ENCODE measurements around the gene PNMA5.
"Not testable (repeated sequence)": the region's sequence is repeated elsewhere in the genome, so short reads cannot be mapped to it uniquely, and the experiment has no call there.

The PNMA5 gene

DNA sequence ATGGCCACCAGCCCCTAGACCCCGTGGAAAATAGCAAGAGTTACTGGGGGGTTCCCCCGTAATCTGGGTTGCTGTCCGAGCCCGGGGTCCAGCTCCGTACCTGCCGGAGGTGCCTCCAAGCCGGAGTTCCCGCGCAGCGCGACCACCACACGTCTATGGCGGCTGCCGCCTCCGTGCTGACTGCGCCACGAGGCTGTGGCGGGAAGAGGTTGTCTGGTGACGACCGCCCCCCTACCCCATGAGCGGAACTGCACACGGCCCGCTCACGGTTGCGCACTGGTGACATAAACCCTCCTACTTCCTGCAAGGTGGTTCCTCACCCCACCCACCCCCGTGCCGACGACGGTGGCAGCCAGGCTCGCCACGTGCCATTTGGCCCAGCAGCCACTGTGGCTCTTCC lies at the start of gene PNMA5:
TSS of gene PNMA5 (minus strand) at position 184 of the 400 bp plus-strand sequence. CDS start 2,518 bp downstream, outside the sequence.
- no peak for DNase-seq

DNA sequence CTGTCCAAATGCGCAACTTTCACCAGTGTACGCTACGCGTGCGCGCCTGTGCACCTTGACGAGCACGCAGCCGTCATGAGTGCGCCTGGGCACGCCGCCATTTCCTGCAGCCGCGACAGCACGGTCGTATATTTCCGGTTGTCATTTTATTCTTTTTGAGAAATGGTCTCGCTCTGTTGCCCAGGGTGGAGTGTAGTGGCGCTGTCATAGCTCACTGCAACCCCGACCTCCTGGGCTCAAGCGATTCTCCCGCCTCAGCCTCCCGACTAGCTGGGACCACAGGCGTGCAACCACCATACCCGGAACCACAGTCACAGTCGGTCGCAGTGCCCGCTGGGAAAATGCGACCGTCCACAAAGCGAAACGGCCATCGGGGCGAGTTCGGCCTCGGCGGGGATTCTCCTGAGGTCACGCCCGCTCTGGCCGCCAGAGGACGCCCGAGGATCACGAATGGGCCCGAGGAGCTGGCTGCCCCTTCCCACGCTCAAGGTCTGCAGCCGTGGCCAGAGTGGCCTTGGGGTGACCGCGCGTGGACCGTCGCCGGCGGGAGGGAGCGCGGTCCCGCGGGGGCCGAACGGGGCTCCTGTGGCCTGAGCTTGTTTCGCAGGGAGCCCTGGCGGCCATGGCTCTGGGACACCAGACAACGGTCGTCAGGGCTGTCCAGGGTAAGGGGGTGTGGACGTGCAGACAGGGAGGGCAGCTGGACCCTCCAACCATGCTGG lies 38.6 kb upstream of the PNMA5 start:
- peak; percentile 84 for DNase-seq

DNA sequence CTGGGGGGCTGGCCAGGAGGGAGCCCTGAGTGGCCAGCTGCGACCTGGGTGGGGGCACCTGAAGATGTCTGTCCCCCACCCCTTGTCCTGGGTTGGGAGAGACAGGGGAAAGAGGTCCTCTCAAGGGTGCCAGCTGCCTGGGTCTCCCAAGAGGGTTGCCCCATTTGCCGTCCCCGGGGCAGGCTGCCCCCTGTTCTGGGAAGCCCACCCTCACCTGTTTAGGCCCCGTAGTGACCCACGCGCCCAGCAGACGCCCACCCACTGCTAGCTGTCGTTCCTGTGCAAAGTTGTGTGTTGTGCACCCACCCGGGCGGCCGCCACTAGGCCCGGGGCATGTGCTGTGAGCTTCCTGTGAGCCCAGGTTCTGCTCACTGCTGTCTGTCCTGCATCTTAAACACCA lies 36.9 kb upstream of the PNMA5 start:
- no peak for DNase-seq

DNA sequence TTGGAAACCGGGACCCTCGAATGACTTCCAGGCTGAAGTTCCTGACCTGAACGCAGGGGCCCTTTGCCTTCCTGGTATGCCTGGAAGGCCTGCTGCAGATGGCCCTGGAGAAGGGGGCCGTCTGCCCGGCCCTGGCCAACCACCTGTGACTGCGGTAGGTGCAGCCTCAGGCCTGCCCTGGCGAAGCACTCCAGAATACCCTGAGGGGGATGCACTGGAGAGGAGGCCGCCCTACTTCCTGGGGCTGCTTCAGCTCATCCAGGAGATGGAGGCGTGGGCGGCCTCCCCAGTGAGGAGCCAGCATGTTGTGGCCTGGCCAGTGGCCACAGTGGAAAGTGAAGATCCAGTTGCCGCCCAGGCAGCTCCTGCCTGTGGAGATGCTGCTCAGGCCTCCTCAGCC lies 36.0 kb upstream of the PNMA5 start:
- DNase-seq = no peak

DNA sequence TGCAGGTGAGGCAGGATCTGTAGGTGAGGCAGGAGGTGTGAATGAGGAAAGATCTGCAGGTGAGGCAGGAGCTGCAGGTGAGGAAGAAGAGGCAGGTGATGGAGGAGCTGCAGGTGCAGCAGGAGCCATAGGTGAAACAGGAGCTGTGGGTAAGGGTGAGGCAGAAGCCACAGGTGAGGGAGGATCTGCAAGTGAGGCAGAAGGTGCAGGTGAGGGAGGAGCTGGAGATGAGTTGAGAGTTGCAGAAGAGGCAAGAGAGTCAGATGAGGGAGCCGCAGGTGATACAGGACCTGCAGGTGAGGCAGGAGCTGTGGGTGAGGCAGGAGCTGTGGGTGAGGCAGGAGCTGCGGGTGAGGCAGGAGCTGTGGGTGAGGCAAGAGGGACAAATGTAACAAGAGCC lies 35.2 kb upstream of the PNMA5 start:
- no peak for DNase-seq

DNA sequence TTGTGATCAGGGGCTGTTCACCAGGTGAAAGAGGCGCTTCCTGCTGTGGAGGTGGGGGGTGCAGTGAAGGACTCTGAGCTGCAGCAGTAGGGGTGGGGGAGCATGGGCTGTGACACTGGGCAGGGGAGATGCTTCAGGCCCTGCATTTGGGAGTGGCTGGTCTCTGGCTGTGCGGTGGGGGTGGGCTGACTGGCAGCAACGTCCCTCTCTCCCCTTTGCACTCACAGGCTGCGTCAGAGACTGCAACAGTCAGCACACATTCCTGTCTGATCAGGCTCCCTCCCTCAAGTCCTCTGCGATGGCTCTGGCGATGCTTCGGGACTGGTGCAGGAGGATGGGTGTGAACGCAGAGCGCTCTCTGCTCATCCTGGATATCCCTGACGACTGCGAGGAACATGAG lies 34.6 kb upstream of the PNMA5 start:
- DNase-seq = not testable (repeated sequence)

DNA sequence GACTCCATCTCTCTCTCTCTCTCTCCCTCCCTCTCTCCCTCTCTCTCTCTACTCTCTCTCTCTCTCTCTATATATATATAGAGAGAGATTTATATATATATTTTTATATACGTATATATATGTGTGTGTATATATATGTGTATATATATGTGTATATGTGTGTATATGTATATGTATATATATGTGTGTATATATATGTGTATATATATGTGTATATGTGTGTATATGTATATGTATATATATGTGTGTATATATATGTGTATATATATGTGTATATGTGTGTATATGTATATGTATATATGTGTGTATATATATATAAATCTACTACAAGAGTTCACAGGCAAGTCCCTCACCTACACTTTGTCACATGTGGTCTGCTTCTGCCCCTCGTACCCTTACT lies 32.6 kb upstream of the PNMA5 start:
- DNase-seq = not testable (repeated sequence)

DNA sequence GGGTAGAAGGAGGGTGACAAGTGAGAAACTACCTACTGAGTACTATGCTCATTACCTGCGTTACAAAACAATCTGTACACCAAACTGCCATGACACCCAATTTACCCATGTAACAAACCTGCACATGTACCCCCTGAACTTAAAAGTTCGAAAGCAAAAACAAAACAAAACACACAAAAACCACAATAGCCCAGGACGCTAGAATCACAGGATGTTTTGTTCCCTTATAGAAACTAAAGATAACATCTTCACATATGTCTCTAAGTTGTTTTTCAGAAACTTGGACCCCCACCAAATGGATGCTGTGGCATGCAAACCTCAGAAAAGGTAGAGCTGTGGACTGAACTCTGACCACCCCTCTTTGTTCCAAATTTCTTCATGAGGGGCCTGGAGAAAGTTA lies 25.2 kb upstream of the PNMA5 start:
- no peak for DNase-seq

DNA sequence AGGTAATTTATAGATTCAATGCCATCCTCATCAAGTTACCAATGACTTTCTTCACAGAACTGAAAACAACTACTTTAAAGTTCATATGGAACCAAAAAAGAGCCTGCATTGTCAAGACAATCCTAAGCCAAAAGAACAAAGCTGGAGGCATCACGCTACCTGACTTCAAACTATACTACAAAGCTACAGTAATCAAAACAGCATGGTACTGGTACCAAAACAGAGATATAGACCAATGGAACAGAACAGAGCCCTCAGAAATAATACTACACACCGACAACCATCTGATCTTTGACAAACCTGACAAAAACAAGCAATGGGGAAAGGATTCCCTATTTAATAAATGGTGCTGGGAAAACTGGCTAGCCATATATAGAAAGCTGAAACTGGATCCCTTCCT lies 23.3 kb upstream of the PNMA5 start:
- not testable (repeated sequence) for DNase-seq

DNA sequence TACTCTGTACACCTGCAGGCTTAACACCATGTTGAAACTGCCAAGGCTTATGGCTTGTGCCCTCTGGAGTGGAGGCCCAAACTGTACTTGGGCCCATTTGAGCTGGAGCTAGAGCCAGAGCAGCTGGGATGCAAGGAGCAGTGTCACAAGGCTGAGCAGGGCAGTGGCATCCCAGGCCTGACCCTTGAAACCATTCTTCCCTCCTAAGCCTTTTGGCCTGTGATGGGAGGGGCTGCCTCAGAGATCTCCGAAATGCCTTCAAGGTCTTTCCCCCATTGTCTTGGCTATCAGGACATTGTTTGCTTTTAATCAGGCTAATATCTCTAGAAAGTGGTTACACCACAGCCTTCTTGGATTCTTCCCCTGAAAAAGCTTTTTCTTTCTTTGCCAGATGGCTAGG lies 10.9 kb upstream of the PNMA5 start:
- DNase-seq = no peak

DNA sequence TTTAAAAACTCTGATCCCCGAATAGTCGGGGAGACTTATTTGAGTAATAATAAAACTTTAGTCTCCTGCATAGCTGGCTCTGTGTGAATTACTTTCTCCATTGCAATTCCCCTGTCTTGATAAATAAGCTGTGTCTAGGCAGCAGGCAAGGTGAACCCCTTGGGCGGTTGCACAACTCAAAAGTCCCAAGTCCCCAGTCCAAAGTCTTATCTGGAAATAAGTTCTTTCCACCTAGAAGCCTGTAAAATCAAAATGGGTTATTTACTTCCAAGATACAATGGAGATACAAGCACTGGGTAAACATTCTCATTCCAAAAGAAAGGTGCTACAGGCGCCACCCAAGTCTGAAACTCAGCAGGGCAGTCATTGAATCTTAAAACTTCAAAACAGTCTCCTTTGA lies 10.1 kb upstream of the PNMA5 start:
- no peak for DNase-seq

DNA sequence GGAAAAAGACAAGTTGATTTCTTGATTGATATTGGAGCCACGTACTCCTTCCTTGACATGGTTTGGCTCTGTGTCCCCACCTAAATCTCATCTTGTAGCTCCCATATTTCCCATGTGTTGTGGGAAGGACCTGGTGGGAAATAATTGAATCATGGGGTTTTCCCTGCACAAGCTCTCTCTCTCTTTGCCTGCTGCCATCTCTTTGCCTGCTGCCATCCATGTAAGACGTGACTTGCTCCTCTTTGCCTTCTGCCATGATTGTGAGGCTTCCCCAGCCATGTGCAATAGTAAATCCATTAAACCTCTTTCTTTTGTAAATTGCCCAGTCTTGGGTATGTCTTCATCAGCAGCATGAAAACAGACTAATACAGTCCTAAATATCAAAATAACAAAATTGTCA lies 8.3 kb upstream of the PNMA5 start:
- not testable (repeated sequence) for DNase-seq

DNA sequence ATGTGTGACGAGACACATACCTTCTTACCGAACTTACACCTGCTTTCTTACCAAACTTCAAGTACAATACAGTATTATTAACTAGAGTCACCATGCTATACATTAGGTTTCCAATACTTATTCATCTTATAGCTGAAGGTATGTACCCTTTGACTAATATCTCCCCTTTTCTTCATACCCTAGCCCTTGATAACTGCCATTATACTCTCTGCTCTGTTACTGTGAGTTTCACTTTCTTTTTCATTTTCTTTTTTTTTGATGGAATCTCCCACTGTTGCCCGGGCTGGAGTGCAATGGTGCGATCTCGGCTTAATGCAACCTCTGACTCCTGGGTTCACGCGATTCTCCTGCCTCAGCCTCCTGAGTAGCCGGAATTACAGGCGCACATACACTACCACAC lies 3.4 kb upstream of the PNMA5 start:
- no peak for DNase-seq

DNA sequence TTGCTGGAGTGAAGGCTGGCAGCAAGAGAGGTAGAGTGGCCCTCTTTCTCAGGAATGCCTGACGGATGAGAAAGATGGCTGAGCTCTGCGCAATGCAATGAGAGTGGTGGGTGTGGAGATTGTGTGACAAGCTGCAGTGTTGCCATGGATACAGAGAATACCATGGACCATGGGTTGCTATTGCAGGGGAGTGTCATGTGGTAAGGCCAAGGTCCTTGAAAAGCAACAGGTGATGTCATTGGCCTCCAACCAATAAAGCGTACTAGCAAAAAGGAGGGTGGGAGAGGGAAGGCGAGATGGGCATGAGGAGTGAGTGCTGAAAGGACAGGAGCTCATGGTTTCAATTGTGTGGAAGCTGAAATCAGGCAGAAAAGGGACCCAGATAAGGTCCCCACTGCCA lies 1.8 kb downstream of the PNMA5 start:
- DNase-seq = no peak

DNA sequence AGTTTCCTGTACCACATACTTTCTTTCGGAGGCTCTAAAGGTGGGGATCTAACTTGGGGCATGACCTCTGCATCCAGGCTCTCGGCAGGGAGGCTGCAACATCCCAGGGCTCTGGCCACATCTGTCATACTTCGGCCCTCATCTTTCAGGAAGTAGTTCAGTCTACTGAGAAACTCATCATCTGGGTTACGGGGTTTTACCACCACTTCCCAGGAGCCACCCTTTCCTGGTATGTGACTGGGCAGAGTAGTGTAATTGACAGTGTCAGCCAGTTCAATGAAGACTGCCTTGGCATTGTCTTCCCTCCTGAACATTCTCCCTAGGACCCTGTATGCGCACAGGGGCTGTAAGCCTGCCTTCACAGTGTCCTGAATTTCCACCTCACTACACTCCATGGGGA lies 2.8 kb downstream of the PNMA5 start:
- no peak for DNase-seq

DNA sequence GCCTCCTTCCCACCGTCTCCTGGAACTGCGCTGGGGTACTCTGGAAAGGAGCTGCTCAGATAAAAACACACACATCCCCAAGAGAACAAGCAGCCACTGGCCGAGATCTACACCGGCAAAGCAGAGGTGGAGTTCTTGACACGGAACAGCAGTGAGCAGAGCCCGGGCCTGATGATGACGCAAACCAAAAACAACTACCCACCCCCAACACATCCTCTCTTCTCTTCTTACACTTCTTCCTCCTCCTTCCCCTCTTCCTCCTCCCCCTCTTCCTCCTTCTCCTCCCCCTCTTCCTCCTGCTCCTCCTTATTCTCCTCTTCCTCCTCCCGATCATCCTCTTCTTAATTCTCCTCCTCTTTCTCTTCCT lies 4.6 kb downstream of the PNMA5 start:
- no peak for DNase-seq

DNA sequence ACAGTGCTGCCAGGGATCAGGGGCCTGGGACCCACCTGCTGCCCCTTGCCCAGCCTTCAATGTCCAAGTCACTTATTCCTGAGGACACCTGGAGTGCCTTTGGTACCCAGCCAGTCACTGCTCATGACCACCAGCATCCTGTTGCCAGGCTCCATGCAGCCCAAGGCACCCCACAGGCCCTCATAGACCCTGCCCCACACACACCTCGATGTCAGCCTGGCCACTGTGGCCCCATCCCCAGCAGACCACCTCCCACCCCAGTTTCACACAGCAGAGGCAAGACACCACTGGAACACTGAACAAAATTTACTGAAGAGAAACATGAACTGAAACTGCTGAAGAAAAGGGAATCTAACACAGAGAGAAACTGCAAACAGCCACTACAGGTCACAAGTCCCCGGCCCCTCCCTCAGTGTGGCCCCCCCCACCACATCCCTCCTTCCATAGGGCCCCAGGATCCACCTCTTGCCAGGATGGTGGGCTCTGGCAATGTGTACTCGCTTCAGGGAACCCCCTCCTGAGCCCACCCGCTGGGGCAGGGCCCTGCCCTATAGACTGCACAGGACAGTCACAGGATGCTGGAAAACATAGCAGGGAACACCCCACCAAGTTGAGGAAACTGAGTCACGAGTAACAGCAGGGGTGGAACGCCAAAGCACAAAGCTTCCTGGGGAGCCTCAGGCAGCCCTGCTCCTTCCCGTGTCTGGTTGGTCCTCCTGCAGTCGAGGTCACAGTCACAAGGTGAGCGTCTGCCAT lies 5.2 kb downstream of the PNMA5 start:
- DNase-seq = no peak

DNA sequence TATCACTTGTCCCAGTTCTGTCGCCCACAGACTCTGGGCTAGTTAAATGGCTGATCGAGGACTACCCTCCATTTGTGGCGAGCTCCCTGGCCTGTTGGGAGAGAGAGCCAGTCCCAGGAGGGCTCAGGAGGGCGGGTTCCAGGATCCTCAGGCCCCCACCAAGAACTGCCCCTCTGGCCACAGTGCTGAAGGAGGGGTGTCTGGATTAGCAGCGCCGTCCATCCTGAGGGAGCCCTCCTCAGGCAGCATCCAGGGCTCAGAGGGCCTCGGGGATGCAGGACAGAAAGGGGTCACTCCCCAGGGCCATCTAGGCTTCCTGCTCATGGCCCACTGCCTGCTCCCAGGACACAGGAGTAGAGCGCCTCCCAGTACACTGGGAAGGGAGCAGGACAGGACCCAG lies 6.1 kb downstream of the PNMA5 start:
- DNase-seq = no peak

DNA sequence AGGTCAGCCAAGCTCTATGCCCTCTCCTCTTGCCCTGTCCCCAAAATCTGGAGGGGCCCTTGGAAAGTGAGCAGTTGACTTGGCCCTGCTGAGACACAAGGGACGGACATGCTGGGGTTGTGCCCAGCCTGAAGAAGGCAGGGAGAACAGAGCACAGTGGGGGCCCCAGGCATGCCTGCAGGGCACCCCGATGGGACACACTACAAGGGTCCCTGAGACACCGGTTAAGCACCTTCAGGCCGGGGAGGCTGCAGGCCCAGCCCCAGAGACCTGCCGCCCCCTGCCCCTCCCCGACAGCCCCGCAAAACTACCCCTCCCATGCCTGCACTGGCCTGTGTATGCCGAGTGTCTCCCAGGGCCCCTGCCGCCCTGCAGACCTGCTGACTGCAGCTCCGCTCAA lies 6.8 kb downstream of the PNMA5 start:
- DNase-seq = not testable (repeated sequence)

DNA sequence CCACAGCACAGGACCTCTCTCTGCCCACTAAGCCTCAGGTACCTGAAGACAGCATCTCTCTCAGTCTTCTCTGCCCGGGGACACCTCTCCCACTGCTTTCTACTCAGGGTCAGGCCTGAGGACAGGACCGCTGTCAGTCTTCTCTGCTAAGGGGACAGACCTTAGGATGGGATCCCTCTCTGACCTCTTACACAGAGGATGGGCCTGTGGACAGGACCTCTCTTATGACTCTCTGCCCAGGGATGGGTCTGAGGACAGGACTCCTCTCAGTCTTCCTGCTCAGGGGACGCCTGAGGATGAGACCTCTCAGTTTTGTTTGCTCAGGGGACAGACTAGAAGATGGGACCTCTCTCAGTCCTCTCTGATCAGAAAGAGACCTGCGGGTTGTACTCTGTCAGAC lies 8.5 kb downstream of the PNMA5 start:
- DNase-seq = not testable (repeated sequence)

DNA sequence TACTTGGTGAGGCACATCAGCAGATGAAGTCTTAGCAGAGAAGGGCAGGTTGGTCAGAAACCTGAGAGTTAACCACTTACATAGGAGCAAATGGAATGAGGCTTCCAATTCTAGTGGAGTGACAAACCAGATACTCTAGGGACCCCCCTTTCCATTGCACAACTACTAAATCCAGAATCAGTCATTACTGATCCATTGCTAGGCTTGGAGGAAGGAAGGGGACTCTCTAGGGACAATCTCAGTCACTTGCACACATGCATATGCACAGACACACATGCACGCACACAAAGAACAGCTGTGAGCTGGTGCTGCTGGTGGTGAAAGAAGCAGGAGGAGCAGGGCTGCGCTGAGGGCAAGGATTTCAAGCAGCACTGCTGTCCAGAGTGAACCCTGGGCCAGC lies 25.7 kb downstream of the PNMA5 start:
- no peak for DNase-seq

DNA sequence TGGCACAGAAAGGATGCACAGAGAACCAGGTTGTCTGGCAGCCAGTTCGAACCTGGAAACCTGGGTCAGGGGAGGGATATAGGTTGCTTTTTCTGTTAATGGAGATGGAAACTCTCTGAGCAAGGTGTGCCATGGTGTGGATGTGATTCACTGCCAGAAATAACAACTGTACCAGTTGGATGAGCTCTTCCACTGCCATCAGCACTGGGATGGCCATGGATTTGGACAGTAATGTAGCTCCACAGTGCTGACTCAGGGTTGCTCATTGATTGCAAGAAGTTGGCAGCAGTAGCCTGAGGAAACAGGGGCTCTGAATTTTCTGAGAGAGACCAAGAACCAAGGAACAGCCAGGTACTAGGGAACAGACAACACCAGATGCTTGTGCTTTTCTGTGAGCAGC lies 33.8 kb downstream of the PNMA5 start:
- DNase-seq = no peak

DNA sequence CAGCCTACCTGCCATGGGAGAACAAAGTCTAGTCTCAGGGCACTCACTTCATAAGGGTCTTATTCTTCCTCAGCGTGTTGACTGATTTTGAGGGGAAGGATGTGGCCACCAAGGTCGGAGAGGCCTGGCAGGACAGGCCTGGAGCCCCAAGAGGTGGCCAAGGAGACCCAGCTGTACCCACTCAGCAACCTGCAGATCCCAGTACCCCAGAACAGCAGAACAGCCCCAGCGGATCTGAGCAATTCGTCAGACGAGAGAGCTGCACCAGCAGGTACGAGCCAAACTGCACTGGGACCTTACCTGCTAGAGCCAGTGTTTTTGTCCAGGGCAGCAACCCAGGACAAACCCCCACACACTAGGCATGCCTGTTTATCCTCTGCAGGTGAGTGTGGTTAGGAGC lies 34.3 kb downstream of the PNMA5 start:
- no peak for DNase-seq
